ENCODE measurements around the gene NPY. TPM values are rescaled to one million over a fixed set of nuclear protein-coding genes. Genes with fewer than 3 reads are reported as not detected.
A peak's percentile ranks its signal among the peaks of the same experiment; 100 is the strongest.

The NPY gene
- 0.32 TPM for polyA plus RNA-seq (2013, experiment 1 of 2)
- 0.11 TPM for polyA plus RNA-seq (2013, experiment 2 of 2)

- H3K27ac ChIP-seq (replicated peaks; ENCODE audit: low read length), result no peak within 1 kb of the TSS
- peak within 1 kb of the TSS; percentile 2 for H2BK5ac ChIP-seq (ENCODE audit: low read length)
- H2AK5ac ChIP-seq (ENCODE audit: low read depth, low read length), result no peak within 1 kb of the TSS
- peak within 1 kb of the TSS; percentile 95 for H3K4me2 ChIP-seq (ENCODE audit: insufficient read depth, low read length, poor library complexity, severe bottlenecking)
- H2BK12ac ChIP-seq (ENCODE audit: low read length), result peak within 1 kb of the TSS; percentile 16
- no peak within 1 kb of the TSS for H3K4ac ChIP-seq (ENCODE audit: low read length)
- H2BK120ac ChIP-seq (ENCODE audit: low read depth, low read length), result no peak within 1 kb of the TSS
- H3K4me1 ChIP-seq (ENCODE audit: control insufficient read depth in 2 of 2, insufficient read depth in 1 of 2, low read depth in 1 of 2, low read length in 2 of 2), result peaks cover 0 to 4% of the 10 kb centered on the region in 2 donors
- no peak within 1 kb of the TSS for H4K91ac ChIP-seq (ENCODE audit: low read depth, low read length, poor library complexity)
- no peaks in the 10 kb centered on the region for H3K36me3 ChIP-seq (replicated peaks in 1 of 2; ENCODE audit: control insufficient read depth in 2 of 2, insufficient read depth in 2 of 2, low read length in 2 of 2)
- H3K18ac ChIP-seq (ENCODE audit: low read length), result peak within 1 kb of the TSS; percentile 94
- WGBS, 2 donors (ENCODE audit: extremely low coverage in 2 of 2, insufficient read length in 2 of 2, insufficient replicate concordance in 1 of 2), result no CpG with 5 or more reads among the region's 73 CpGs
- no peaks in the 10 kb centered on the region for H3K9me3 ChIP-seq (replicated peaks in 1 of 2; ENCODE audit: control insufficient read depth in 2 of 2, insufficient read depth in 1 of 2, low read depth in 1 of 2, low read length in 2 of 2)
- H3K14ac ChIP-seq (ENCODE audit: low read length), result peak within 1 kb of the TSS; percentile 94
- H3K23ac ChIP-seq (ENCODE audit: low read depth, low read length, poor library complexity), result peak within 1 kb of the TSS; percentile 93
- no peak within 1 kb of the TSS for H4K8ac ChIP-seq (ENCODE audit: low read depth, low read length)
- H2AFZ ChIP-seq (ENCODE audit: low read length), result no peak within 1 kb of the TSS
- DNase-seq (ENCODE audit: low spot score), result no peak
- H3K27me3 ChIP-seq (ENCODE audit: control insufficient read depth in 3 of 3, insufficient read depth in 3 of 3, low read depth in 1 of 3, low read length in 3 of 3), result peaks cover 0 to 31% (median 24%) of the 10 kb centered on the region in 3 experiments
- peak within 1 kb of the TSS; percentile 27 for H2BK15ac ChIP-seq (ENCODE audit: low read length)
- peak within 1 kb of the TSS; percentile 81 for H3K9ac ChIP-seq (ENCODE audit: low read depth, low read length, poor library complexity)
- no peaks in the 10 kb centered on the region for H3K79me1 ChIP-seq (ENCODE audit: low read depth, low read length)
- peak within 1 kb of the TSS in 1 of 2 donors; percentile 78 for H3K4me3 ChIP-seq (ENCODE audit: low read length in 2 of 2)
These were observed at the start of gene NPY for GRCh38 chr7:24283897-24284698. Gene NPY (plus strand): TSS chr7:24284190. CDS start chr7:24285241, 1,051 bp downstream.

- Histone ChIP-seq H4K91ac (ENCODE audit: low read depth, low read length, poor library complexity) (no peak overlapping the region), H2BK12ac (ENCODE audit: low read length) (no peak overlapping the region), H3K9me3 (replicated peaks in 1 of 2; ENCODE audit: control insufficient read depth in 2 of 2, insufficient read depth in 1 of 2, low read depth in 1 of 2, low read length in 2 of 2) (no peaks in the 10 kb centered on the region), H3K4me2 (ENCODE audit: insufficient read depth, low read length, poor library complexity, severe bottlenecking) (no peak overlapping the region), H3K27me3 (ENCODE audit: control insufficient read depth in 3 of 3, insufficient read depth in 3 of 3, low read depth in 1 of 3, low read length in 3 of 3) (no peaks in the 10 kb centered on the region), H3K18ac (ENCODE audit: low read length) (no peak overlapping the region), H3K79me1 (ENCODE audit: low read depth, low read length) (no peaks in the 10 kb centered on the region), H3K36me3 (replicated peaks in 1 of 2; ENCODE audit: control insufficient read depth in 2 of 2, insufficient read depth in 2 of 2, low read length in 2 of 2) (no peaks in the 10 kb centered on the region), H3K27ac (replicated peaks; ENCODE audit: low read length) (no peak overlapping the region), H2BK5ac (ENCODE audit: low read length) (no peak overlapping the region), H3K14ac (ENCODE audit: low read length) (no peak overlapping the region), H2AFZ (ENCODE audit: low read length) (no peak overlapping the region), H2AK5ac (ENCODE audit: low read depth, low read length) (no peak overlapping the region), H3K9ac (ENCODE audit: low read depth, low read length, poor library complexity) (no peak overlapping the region), H4K8ac (ENCODE audit: low read depth, low read length) (no peak overlapping the region), H2BK120ac (ENCODE audit: low read depth, low read length) (no peak overlapping the region), H3K4me1 (ENCODE audit: control insufficient read depth in 2 of 2, insufficient read depth in 1 of 2, low read depth in 1 of 2, low read length in 2 of 2) (no peaks in the 10 kb centered on the region), H3K4ac (ENCODE audit: low read length) (no peak overlapping the region), H3K23ac (ENCODE audit: low read depth, low read length, poor library complexity) (no peak overlapping the region), H2BK15ac (ENCODE audit: low read length) (no peak overlapping the region), H3K4me3 (ENCODE audit: low read length in 2 of 2) (no peak overlapping the region)
- no peak for DNase-seq (ENCODE audit: low spot score)
These were observed 44.7 kb upstream of the NPY start for GRCh38 chr7:24239260-24239659.

GRCh38 chr7:24241206-24241605, 42.8 kb upstream of the NPY start:
- Histone ChIP-seq H3K4me1 (ENCODE audit: control insufficient read depth in 2 of 2, insufficient read depth in 1 of 2, low read depth in 1 of 2, low read length in 2 of 2) (no peaks in the 10 kb centered on the region), H3K27me3 (ENCODE audit: control insufficient read depth in 3 of 3, insufficient read depth in 3 of 3, low read depth in 1 of 3, low read length in 3 of 3) (no peaks in the 10 kb centered on the region), H3K18ac (ENCODE audit: low read length) (no peak overlapping the region), H4K91ac (ENCODE audit: low read depth, low read length, poor library complexity) (no peak overlapping the region), H2BK120ac (ENCODE audit: low read depth, low read length) (no peak overlapping the region), H3K9me3 (replicated peaks in 1 of 2; ENCODE audit: control insufficient read depth in 2 of 2, insufficient read depth in 1 of 2, low read depth in 1 of 2, low read length in 2 of 2) (peaks cover 0 to under 1% of the 10 kb centered on the region in 2 donors), H3K14ac (ENCODE audit: low read length) (no peak overlapping the region), H3K23ac (ENCODE audit: low read depth, low read length, poor library complexity) (no peak overlapping the region), H3K4ac (ENCODE audit: low read length) (no peak overlapping the region), H3K4me2 (ENCODE audit: insufficient read depth, low read length, poor library complexity, severe bottlenecking) (no peak overlapping the region), H4K8ac (ENCODE audit: low read depth, low read length) (no peak overlapping the region), H2BK15ac (ENCODE audit: low read length) (no peak overlapping the region), H3K27ac (replicated peaks; ENCODE audit: low read length) (no peak overlapping the region), H2BK5ac (ENCODE audit: low read length) (no peak overlapping the region), H2AK5ac (ENCODE audit: low read depth, low read length) (no peak overlapping the region), H3K4me3 (ENCODE audit: low read length in 2 of 2) (no peak overlapping the region), H3K9ac (ENCODE audit: low read depth, low read length, poor library complexity) (no peak overlapping the region), H2BK12ac (ENCODE audit: low read length) (no peak overlapping the region), H3K36me3 (replicated peaks in 1 of 2; ENCODE audit: control insufficient read depth in 2 of 2, insufficient read depth in 2 of 2, low read length in 2 of 2) (no peaks in the 10 kb centered on the region), H2AFZ (ENCODE audit: low read length) (no peak overlapping the region), H3K79me1 (ENCODE audit: low read depth, low read length) (no peaks in the 10 kb centered on the region)
- WGBS, 2 donors (ENCODE audit: extremely low coverage in 2 of 2, insufficient read length in 2 of 2, insufficient replicate concordance in 1 of 2), result no CpG with 5 or more reads among the region's 5 CpGs
- no peak for DNase-seq (ENCODE audit: low spot score)

GRCh38 chr7:24244554-24244953, 39.4 kb upstream of the NPY start:
- Histone ChIP-seq H2BK5ac (ENCODE audit: low read length) (no peak overlapping the region), H3K9ac (ENCODE audit: low read depth, low read length, poor library complexity) (no peak overlapping the region), H4K91ac (ENCODE audit: low read depth, low read length, poor library complexity) (no peak overlapping the region), H3K4ac (ENCODE audit: low read length) (no peak overlapping the region), H2BK120ac (ENCODE audit: low read depth, low read length) (no peak overlapping the region), H2AK5ac (ENCODE audit: low read depth, low read length) (no peak overlapping the region), H2BK12ac (ENCODE audit: low read length) (no peak overlapping the region), H4K8ac (ENCODE audit: low read depth, low read length) (no peak overlapping the region), H3K23ac (ENCODE audit: low read depth, low read length, poor library complexity) (no peak overlapping the region), H3K27me3 (ENCODE audit: control insufficient read depth in 3 of 3, insufficient read depth in 3 of 3, low read depth in 1 of 3, low read length in 3 of 3) (no peaks in the 10 kb centered on the region), H2BK15ac (ENCODE audit: low read length) (no peak overlapping the region), H3K4me2 (ENCODE audit: insufficient read depth, low read length, poor library complexity, severe bottlenecking) (no peak overlapping the region), H3K14ac (ENCODE audit: low read length) (no peak overlapping the region), H3K4me1 (ENCODE audit: control insufficient read depth in 2 of 2, insufficient read depth in 1 of 2, low read depth in 1 of 2, low read length in 2 of 2) (no peaks in the 10 kb centered on the region), H3K79me1 (ENCODE audit: low read depth, low read length) (no peaks in the 10 kb centered on the region), H3K36me3 (replicated peaks in 1 of 2; ENCODE audit: control insufficient read depth in 2 of 2, insufficient read depth in 2 of 2, low read length in 2 of 2) (no peaks in the 10 kb centered on the region), H2AFZ (ENCODE audit: low read length) (no peak overlapping the region), H3K27ac (replicated peaks; ENCODE audit: low read length) (no peak overlapping the region), H3K4me3 (ENCODE audit: low read length in 2 of 2) (no peak overlapping the region), H3K18ac (ENCODE audit: low read length) (no peak overlapping the region), H3K9me3 (replicated peaks in 1 of 2; ENCODE audit: control insufficient read depth in 2 of 2, insufficient read depth in 1 of 2, low read depth in 1 of 2, low read length in 2 of 2) (peaks cover 0 to 3% of the 10 kb centered on the region in 2 donors)
- no CpG with 5 or more reads among the region's 2 CpGs for WGBS, 2 donors (ENCODE audit: extremely low coverage in 2 of 2, insufficient read length in 2 of 2, insufficient replicate concordance in 1 of 2)
- DNase-seq (ENCODE audit: low spot score), result no peak
